Lower leg skin (tissue), 4 donors: Measurements from ENCODE around the gene NIFK. TPM values are rescaled to one million over a fixed set of nuclear protein-coding genes. Genes with fewer than 3 reads are reported as not detected.

ENCODE experiments used
- DNase-seq, 2 donors: peaks; one replicate each; pipeline ENCODE4 v3.0.0-alpha.2; 2019; ENCODE audit warnings: low spot score in 2 of 2
- H3K4me3 ChIP-seq: fragments of 200-600 bp; sonication (generic); 2 replicates; pipeline ENCODE4 v1.5.1; 2017; ENCODE audit warnings: mild to moderate bottlenecking, low read depth; ENCODE audit not compliant: poor library complexity, severe bottlenecking
- CTCF ChIP-seq, 3 donors: fragments of 450-650 bp; IDR thresholded peaks; one replicate each; pipeline ENCODE4 v1.5.1; 2016; ENCODE audit warnings: antibody characterized with exemption in 3 of 3, mild to moderate bottlenecking in 3 of 3, moderate library complexity in 2 of 3
- POLR2A ChIP-seq, 2 donors: fragments of 450-650 bp; IDR thresholded peaks; one replicate each; pipeline ENCODE4 v1.6.1; 2016 to 2017; ENCODE audit warnings: antibody characterized with exemption in 2 of 2, mild to moderate bottlenecking in 1 of 2, moderate library complexity in 1 of 2
- WGBS, 2 donors: methylation state at CpG; one replicate each; pipeline ENCODE4 v1.1.5; 2018; 5-methylcytosine and 5-hydroxymethylcytosine counted together
- intact Hi-C: fragments of 100-400 bp; cut with DNase I; formaldehyde crosslinking; loops from one replicate; pipeline ENCODE4 v1.15.0; 2023; ENCODE audit warnings: low total_unique reads
- total RNA-seq, 4 donors: library from RNA; depleted of rRNA; stranded (reverse); fragments of >200 nt; gene quantifications; one replicate each; pipeline ENCODE4 v1.1.0, GENCODE V29; 2016

The NIFK gene
- total RNA-seq, 4 donors from 2014 or later: 46.8 to 94.0 (median 49.4) TPM

GRCh38 chr2:121731366-121731765, 5.3 kb downstream of the NIFK start:
- no peak for DNase-seq
- intact Hi-C loops: no loop called here

DNA sequence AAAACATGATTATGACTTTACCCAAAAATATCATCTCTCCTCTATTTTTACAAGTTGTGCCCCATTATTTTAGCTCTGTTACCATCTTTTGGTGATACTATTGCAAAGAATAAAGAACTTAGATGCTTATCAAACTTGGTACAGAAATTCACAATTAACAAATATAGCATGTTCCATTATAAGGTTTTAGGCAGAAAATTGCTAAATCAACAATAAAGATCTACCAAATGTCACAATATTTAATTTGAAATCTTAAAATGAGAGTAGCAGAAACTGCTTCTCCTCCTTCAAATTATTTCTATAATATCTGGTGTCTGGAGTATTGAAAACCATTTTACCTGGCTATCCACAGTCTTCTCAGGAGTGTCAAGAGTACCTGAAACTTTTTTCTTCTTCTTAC, 8.7 kb downstream of the NIFK start:
- DNase-seq: no peak
- no peak overlapping the region for H3K4me3 ChIP-seq
- no peak for TF ChIP-seq POLR2A (IDR thresholded peaks at IDR 0.05)
- TF ChIP-seq CTCF (IDR thresholded peaks at IDR 0.05): no peak
- intact Hi-C loops: loop anchor here (10.0 kb wide), 1 partner anchor 193 kb away; the partner anchor contains the start of gene RNU4ATAC

More at GRCh38 chr2:121731366-121731765, 5.3 kb downstream of the NIFK start:
- WGBS, 2 donors: 83 to 91% methylated on average over 6 of the region's 6 CpGs
- H3K4me3 ChIP-seq: no peak overlapping the region
- TF ChIP-seq POLR2A (IDR thresholded peaks at IDR 0.05): no peak
- no peak for TF ChIP-seq CTCF (IDR thresholded peaks at IDR 0.05)

- WGBS, 2 donors: 99 to 100% methylated on average over 2 of the region's 2 CpGs
- no peak for DNase-seq
- TF ChIP-seq POLR2A (IDR thresholded peaks at IDR 0.05): no peak
- no peak for TF ChIP-seq CTCF (IDR thresholded peaks at IDR 0.05)
- intact Hi-C loops: loop anchor here (10.0 kb wide), 1 partner anchor 193 kb away; the partner anchor contains the start of gene RNU4ATAC
- H3K4me3 ChIP-seq: no peak overlapping the region
Measured at GRCh38 chr2:121727332-121727731, 9.3 kb downstream of the NIFK start.

- TF ChIP-seq POLR2A (IDR thresholded peaks at IDR 0.05) (no peak), CTCF (IDR thresholded peaks at IDR 0.05) (no peak)
- intact Hi-C loops: loop anchor here (10.0 kb wide), 1 partner anchor 189 kb away; the partner anchor contains the start of gene RNU4ATAC
- DNase-seq: peak in 1 of 2 donors; percentile 81
- WGBS, 2 donors: 65 to 66% methylated on average over 5 of the region's 5 CpGs
- H3K4me3 ChIP-seq: no peak overlapping the region
Measured at GRCh38 chr2:121723316-121723715, 13.4 kb downstream of the NIFK start.

- no peak overlapping the region for H3K4me3 ChIP-seq
- 44 to 47% methylated on average over 5 of the region's 5 CpGs for WGBS, 2 donors
- intact Hi-C loops: loop anchor here (10.0 kb wide), 1 partner anchor 188 kb away; the partner anchor contains the start of gene RNU4ATAC
- TF ChIP-seq CTCF (IDR thresholded peaks at IDR 0.05) (no peak), POLR2A (IDR thresholded peaks at IDR 0.05) (no peak)
- DNase-seq: peak; percentile 36 to 38
Measured at GRCh38 chr2:121722479-121722878, 14.2 kb downstream of the NIFK start.

DNA sequence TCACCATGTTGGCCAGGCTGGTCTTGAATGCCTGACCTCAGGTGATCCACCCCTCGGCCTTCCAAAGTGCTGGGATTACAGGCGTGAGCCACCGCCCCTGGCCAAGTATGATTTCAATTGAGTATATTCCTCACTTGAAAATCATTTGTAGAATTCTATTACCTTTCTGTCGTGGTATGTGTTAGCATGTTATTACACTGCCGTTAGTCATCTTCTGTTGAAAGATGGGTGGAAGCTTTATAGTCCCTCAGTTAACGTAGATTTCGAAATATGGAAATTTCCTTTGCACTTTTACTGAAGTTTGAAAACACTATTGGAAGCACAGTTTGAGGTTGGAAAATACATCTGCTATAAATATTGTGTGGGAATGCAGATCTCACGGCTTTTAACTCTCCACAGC, 14.7 kb downstream of the NIFK start:
- no peak overlapping the region for H3K4me3 ChIP-seq
- WGBS, 2 donors: 33% methylated on average over 8 of the region's 8 CpGs
- peak in 1 of 2 donors; percentile 84 for DNase-seq
- TF ChIP-seq CTCF (IDR thresholded peaks at IDR 0.05) (no peak), POLR2A (IDR thresholded peaks at IDR 0.05) (no peak)
- intact Hi-C loops: loop anchor here (10.0 kb wide), 1 partner anchor 187 kb away; the partner anchor contains the start of gene RNU4ATAC
